GM18505 (cell line): Measurements from ENCODE around the gene TMC1.
A peak's percentile ranks its signal among the peaks of the same experiment; 100 is the strongest.

Source experiments
- ATAC-seq: cut with Tn5 transposase; IDR thresholded peaks from one replicate; pipeline ENCODE4 v1.9.1; 2021; ENCODE audit not compliant: unreplicated experiment
- POLR2A ChIP-seq: IDR thresholded peaks from 4 replicates; pipeline ENCODE4 v1.6.1; 2011; ENCODE audit warnings: borderline replicate concordance; ENCODE audit not compliant: insufficient read depth, insufficient read length; ENCODE audit errors: extremely low read depth

Gene TMC1

GRCh38 chr9:72623156-72623555, 101.7 kb downstream of the TMC1 start:
- no peak for TF ChIP-seq POLR2A
- ATAC-seq = no peak

GRCh38 chr9:72627147-72627546, 105.7 kb downstream of the TMC1 start:
- TF ChIP-seq POLR2A = no peak
- no peak for ATAC-seq

- no peak for ATAC-seq
- TF ChIP-seq POLR2A = no peak
These were observed 106.6 kb downstream of the TMC1 start for GRCh38 chr9:72627956-72628540.

GRCh38 chr9:72633966-72634365, 112.6 kb downstream of the TMC1 start:
- no peak for TF ChIP-seq POLR2A
- ATAC-seq = no peak

DNA sequence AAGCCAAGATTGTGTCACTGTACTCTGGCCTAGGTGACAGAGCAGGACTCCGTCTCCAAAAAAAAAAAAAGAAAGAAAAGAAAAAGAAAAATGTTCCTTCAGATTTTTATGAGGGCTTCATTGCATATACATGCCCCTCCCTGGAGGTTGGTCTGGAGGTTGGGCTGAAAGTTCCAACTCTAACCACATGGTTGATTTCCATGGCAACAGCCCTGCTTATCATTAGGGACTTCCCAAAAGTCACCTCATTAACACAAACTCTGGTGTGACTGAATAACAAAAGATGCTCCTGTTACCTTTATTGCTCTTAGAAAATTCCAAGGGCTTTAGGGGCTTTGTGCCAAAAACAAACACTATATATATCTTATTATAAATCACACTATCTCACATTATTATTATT, 113.8 kb downstream of the TMC1 start:
- no peak for TF ChIP-seq POLR2A
- peak; percentile 78 for ATAC-seq

DNA sequence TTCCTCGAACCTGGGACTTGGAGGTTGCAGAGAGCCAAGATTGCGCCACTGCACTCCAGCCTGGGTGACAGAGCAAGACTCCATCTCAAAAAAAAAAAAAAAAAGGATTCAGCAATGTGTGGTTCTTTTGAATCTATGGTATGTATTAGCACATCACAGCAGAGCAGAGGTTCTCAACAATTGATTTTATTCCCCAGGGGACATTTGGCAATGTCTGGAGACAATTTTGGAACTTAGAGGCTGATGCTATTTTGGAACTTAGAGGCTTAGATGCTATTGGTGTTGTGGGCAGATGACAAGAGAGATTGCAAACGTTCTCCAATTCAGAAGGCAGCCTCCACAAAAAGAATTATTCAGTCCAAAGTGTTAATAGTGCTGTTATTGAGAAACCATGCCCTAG, 115.2 kb downstream of the TMC1 start:
- ATAC-seq = no peak
- TF ChIP-seq POLR2A = no peak

DNA sequence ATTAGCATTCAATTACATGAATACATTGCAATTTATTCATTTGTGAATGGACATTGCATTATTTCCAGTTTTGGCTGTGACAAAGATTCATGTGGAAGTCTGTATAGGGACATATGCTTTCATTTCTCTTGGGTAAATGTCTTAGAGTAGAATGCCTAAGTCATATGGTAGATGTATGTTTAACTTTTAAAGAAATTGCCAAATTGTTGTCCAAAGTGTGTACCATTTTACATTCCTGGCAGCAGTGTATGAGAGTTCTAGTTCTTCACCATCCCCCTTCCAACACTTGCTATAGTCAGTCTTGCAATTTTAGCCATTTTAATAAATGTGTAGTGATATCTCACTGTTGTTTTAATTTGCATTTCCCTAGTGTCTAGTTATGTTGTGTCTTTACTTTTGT, 122.2 kb downstream of the TMC1 start:
- no peak for ATAC-seq
- TF ChIP-seq POLR2A = no peak

GRCh38 chr9:72646061-72646460, 124.7 kb downstream of the TMC1 start:
- no peak for ATAC-seq
- TF ChIP-seq POLR2A = no peak

- no peak for TF ChIP-seq POLR2A
- ATAC-seq = no peak
These were observed 127.1 kb downstream of the TMC1 start for GRCh38 chr9:72648324-72649126.

GRCh38 chr9:72649127-72649442, 127.7 kb downstream of the TMC1 start:
- no peak for TF ChIP-seq POLR2A
- ATAC-seq = no peak

DNA sequence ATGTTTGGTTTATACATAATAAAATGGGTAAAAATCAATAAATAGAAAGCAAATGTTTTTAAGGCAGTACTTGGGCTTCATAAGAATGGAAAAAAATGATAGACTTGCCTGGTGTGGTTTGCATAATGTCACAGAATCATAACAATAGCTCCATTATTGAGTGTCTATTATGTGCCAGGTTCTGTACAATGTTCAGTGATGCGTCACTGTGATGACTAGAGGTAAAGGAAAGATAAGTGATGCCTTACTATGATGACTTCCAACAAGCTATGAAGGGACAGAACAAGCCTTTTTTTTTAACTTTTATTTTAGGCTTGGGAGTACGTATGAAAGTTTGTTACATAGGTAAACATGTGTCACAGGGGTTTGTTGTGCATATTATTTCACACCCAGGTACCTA, 128.8 kb downstream of the TMC1 start:
- ATAC-seq = no peak
- TF ChIP-seq POLR2A = no peak

GRCh38 chr9:72656021-72656420, 134.6 kb downstream of the TMC1 start:
- ATAC-seq = no peak

GRCh38 chr9:72657023-72657422, 135.6 kb downstream of the TMC1 start:
- TF ChIP-seq POLR2A = no peak
- ATAC-seq = no peak

More at GRCh38 chr9:72656021-72656420, 134.6 kb downstream of the TMC1 start:
- TF ChIP-seq POLR2A = no peak

DNA sequence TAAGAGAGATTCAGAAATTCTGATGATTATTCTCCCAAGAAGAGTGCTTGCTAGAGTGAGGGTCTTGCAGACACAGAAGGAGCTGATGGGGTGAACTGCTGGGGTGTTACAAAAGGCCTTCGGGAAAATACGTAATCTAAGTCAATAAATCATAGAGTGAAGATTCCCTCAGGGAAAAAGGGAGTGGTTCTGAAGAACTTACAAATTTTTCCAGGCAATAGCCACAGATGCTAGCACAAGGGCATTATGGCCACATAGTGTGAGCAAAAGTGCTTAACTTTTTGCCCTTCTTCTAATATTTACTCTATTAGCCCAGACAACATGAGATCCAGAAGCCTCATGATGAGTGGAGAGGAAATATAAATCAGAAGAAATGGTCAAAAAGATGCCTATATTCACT, 137.3 kb downstream of the TMC1 start:
- no peak for TF ChIP-seq POLR2A
- ATAC-seq = no peak

DNA sequence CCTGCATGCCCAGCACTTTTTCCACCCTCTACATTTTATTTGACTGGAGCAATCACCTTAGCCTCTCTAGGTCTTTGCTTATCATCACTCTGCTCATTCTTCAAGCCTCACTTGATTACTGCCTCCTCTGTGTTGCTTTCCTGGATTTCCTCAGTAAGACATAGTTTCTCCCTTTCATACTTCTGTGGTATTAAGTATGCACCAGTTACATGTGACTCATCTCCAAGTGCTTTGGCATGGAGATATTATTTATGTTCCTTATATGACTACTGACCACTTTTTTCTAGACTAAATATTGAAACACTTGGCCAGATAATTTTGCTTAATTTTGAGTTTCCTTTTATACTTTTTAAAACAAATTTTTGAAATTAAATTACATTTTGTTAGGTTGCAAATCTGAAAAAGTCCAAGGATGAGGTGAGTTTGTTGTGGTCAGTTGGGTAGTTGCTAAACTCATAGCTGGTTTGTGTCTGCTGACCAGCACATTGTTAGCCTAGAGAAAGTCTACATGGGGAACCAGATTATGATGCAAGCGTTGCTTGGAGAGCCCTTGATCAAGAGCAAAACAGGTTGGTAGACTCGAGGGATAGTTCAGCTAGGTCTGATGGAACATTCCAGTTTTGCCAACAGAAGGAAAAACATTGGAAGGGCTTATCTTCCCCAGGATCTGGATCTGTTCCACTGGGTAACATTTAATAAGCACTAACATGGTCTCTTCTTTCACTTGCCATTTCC, 140.2 kb downstream of the TMC1 start:
- ATAC-seq = no peak
- TF ChIP-seq POLR2A = no peak

DNA sequence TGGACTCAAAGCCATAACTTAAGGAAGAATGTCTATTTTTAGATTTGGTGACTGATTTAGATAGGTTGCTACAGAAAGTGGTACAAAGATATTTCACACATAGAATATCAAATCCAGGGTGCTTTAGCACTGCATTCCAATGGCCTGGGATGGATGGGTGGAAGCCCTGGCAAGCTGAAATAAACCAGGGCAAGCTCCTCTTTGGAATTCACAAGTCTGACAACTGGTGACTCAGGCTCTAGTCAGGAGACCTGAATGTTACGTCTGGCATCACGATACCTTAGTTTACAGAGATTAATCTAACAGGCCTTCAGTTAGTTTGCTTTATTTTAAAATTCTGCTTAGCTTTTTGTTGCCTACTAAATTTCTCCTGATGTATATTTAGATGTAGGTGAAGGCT, 144.0 kb downstream of the TMC1 start:
- no peak for TF ChIP-seq POLR2A
- no peak for ATAC-seq
